NK-92 (cell line): ENCODE data around the gene MICAL1.

Experiments
- DNase-seq: peaks from one replicate; lab custom pipeline; 2025; ENCODE audit not compliant: unreplicated experiment; lab: John Stamatoyannopoulos, UW

Gene MICAL1

GRCh38 chr6:109440331-109441068, 15.1 kb downstream of the MICAL1 start, which contains the start of the genes PPIL6 and SMPD2:
Gene PPIL6 (minus strand): TSS chr6:109440628. CDS start chr6:109440590, 38 bp downstream.
Gene SMPD2 (plus strand): TSS chr6:109440724. CDS start chr6:109441122, 398 bp downstream.
- DNase-seq: no peak

GRCh38 chr6:109436041-109436440, 19.5 kb downstream of the MICAL1 start:
- DNase-seq: no peak

DNA sequence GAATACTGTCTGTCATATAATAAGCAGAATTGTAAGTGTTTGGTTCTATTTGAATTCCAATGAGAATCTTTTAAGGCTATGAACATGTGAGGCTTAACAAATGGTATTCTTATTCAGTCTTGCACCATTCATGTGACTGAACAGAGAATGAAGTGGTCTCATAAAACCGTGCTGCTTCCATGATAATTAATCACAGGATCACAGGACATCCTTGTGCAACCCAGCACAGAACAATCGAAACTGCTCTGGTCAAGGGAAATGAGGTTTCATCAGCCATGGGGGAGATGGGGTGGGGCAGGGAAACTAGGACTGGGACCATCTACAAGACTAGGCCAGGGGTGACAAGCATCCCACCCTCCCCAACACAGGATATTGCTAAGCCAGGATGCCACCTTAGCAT, 21.1 kb downstream of the MICAL1 start:
- no peak for DNase-seq

GRCh38 chr6:109429496-109429895, 26.1 kb downstream of the MICAL1 start:
- no peak for DNase-seq

DNA sequence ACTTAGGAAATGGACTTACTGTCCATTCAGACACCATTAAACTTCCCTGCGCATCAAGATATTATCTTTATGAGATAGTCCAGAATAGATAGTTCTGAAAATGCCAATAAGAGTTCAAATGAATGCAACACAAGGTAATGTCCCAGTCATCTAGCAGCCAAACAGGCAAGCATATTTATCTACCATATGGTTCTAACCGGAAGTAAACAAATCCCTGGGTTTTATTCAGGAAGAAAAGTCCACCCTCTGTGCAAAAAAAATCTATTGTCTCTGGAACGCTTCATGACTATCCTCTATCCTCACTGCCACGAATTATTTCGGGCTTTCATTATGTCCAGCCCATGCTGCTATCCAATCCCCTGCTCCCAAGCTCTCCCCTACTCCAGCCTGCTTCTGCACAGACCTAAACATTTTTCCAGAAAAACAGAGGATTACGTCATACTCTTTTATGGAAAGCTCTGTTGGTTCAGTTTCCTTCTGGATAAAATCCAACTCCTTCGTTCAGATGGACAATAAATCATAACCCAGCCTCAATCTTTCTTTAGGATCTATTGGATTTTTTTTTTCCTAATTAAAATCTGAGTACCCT, 26.6 kb downstream of the MICAL1 start:
- no peak for DNase-seq

DNA sequence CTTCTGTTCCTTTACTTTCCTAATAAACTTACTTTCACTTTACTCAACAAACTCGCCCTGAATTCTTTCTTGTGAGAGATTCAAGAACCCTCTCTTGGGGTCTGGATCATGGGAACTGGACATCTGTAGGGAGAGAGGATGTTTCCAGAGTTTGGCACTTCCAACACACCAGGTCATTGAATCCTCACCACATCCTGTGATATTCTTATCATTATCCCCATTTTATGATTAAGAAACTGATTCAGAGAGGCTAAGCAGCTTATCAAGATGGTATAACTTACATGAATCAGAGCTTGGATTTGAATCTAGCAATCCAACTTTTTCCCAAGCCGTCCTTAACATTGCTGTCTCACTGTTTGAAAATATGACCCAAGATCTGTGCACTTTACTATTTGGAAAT, 30.6 kb downstream of the MICAL1 start:
- DNase-seq: no peak

DNA sequence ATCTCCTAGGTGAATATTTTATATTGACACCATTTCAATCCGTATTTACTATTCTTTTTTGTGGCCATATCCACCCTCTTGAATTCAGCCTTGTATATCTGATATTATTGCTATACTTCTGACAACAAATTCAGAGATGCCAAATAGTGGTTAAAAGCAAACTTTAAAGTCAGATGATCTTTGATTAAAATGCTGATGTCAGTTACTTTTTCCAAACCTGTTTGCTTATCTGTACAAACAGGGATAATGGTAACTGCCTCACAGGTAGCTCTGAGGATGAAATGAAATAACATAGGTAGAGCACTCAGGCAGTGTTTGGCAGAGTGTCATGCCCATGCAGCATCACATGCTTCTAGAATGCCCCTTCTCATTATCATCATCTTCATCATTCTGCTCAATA, 34.4 kb downstream of the MICAL1 start:
- DNase-seq: no peak

GRCh38 chr6:109420751-109421150, 34.8 kb downstream of the MICAL1 start:
- DNase-seq: no peak

DNA sequence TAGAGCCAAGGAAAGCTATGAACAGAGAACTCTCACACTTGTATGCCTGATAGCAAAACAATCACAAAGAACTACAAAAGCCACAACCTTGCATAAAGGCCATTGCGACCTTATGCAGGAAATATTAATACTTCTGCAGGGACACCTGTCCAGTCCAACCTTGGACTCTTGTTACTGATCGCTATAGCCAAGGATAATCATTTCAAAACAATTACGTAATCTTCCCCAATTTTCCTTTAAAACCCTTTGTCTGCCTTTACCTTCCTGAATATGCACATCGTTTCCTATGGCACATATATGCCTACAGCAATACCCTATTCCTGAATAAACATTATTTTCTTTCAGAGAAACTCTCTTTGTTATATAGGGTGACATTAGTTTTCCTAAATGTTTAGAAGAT, 37.9 kb downstream of the MICAL1 start:
- DNase-seq: no peak

GRCh38 chr6:109411034-109411433, 44.5 kb downstream of the MICAL1 start:
- DNase-seq: no peak

- no peak for DNase-seq
Observed at GRCh38 chr6:109406196-109406595, 49.4 kb downstream of the MICAL1 start.

DNA sequence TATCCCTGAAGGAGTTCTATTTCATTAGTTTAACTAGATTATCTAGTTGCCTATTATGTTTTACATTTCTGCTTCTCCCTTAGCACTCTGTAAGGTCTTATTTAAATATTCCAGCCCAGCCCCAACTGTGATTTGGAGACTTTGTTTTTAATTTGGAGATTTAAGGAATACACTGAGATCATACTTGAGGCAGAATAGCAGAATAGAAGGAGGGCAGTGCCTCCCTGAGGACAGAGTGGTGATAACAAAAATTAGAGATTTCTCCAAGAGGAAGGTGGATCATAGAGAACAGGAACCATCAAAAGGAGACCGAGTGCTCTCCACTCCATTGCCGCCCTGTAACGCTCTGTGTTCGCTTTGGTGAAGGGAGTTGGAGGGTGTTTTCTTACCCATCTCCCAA, 58.6 kb downstream of the MICAL1 start:
- DNase-seq: no peak

- no peak for DNase-seq
Observed at GRCh38 chr6:109396046-109396718, 59.4 kb downstream of the MICAL1 start.
